HUES6 (cell line): Measurements from ENCODE around the gene PTTG1IP2.
"Not testable (repeated sequence)": the region's sequence is repeated elsewhere in the genome, so short reads cannot be mapped to it uniquely, and the experiment has no call there.

Experiments used
- H3K27ac ChIP-seq: 2 replicates; pipeline ENCODE4 v1.7.0; 2013; ENCODE audit warnings: low read depth, mild to moderate bottlenecking, low read length, inconsistent platforms
- H3K27me3 ChIP-seq: 2 replicates; pipeline ENCODE4 v1.6.1; 2013; ENCODE audit warnings: low read length; ENCODE audit not compliant: control insufficient read depth, insufficient read depth
- H3K36me3 ChIP-seq: 2 replicates; pipeline ENCODE4 v1.6.1; 2013; ENCODE audit warnings: low read length; ENCODE audit not compliant: control insufficient read depth, insufficient read depth
- H3K4me1 ChIP-seq: 2 replicates; pipeline ENCODE4 v1.6.1; 2013; ENCODE audit warnings: low read length; ENCODE audit not compliant: control insufficient read depth, insufficient read depth
- H3K4me3 ChIP-seq: 2 replicates; pipeline ENCODE4 v1.5.1; 2013; ENCODE audit warnings: low read depth, low read length
- H3K9ac ChIP-seq: one replicate; pipeline ENCODE4 v1.6.1; 2013; ENCODE audit warnings: mild to moderate bottlenecking, low read length
- H3K9me3 ChIP-seq: 2 replicates; pipeline ENCODE4 v1.6.1; 2013; ENCODE audit warnings: low read depth, low read length; ENCODE audit not compliant: control insufficient read depth, insufficient read depth

PTTG1IP2 gene

DNA sequence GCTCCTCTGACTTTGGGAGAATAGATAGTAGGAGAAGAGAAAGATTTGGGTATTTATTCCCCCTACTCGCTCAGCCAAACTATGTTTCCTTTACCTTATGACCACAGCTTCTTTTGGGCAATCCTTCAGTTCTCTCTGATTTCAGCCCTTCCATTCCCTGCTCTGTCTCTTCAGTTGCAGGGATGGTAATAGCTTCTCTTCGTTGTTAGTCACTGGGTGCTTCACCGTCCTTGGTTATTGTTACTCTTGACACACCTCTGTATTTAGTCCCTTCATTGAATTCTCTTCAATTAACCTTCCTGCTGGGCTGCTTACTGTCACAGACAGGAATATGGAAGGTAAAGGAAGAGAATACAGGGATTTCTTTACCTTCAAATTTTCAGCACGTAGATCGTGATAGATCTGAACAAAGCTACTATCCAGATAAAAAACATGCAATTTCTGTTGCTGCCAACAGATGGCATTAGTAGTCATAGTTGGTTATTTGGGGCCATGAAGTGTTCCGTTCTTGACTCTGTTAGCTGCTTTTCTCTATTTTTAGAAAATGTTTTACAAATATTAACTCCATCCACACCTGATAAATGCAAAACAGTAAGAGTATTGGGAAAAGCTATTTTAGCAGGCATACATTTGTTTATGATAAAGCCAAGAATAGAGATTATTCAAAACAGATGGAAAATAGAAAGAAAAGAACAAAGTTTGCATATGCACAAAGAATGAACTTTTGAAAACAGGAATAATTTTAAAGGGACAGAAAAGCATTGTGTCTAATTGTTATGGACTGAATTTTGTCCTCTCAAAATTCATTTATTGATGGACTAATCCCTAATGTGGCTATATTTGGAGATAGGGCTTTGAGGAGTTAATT, 14.0 kb upstream of the PTTG1IP2 start:
- Histone ChIP-seq H3K9me3 (no peaks in the 10 kb centered on the region), H3K27ac (no peak overlapping the region), H3K4me3 (peak overlapping the region; percentile 49), H3K36me3 (no peaks in the 10 kb centered on the region), H3K4me1 (0 out of 2 replicates have a peak, but pooled peaks cover 3% of the 10 kb centered on the region), H3K9ac (peak overlapping the region; percentile 67), H3K27me3 (no peaks in the 10 kb centered on the region)

- Histone ChIP-seq H3K4me3 (no peak overlapping the region), H3K4me1 (0 out of 2 replicates have a peak, but pooled peaks cover 3% of the 10 kb centered on the region), H3K27ac (no peak overlapping the region), H3K36me3 (no peaks in the 10 kb centered on the region), H3K9me3 (peaks cover 9% of the 10 kb centered on the region), H3K27me3 (no peaks in the 10 kb centered on the region), H3K9ac (no peak overlapping the region)
Measured at GRCh38 chr7:90458104-90458503, 11.3 kb upstream of the PTTG1IP2 start.

DNA sequence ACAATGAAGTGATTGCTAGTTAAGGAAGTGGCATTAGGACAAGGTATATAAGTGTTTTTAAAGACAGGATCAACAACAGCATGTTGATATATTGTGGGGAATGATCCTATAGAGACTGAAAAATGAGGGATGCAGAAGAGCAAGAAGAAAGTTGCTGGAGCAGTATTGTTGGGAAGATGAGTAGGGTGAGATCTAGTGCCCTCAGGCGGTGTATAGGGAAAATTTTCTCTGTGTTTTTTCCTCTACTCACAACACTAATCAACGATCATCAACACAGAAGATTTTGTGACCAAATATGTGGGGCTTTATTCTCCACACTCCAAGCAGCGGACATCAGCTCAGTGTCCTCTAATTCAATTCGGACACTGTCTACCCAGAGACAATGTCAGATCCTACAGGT, 9.6 kb upstream of the PTTG1IP2 start:
- Histone ChIP-seq H3K36me3 (no peaks in the 10 kb centered on the region), H3K4me3 (no peak overlapping the region), H3K9me3 (peaks cover 22% of the 10 kb centered on the region), H3K27ac (no peak overlapping the region), H3K27me3 (no peaks in the 10 kb centered on the region), H3K4me1 (0 out of 2 replicates have a peak, but pooled peaks cover 3% of the 10 kb centered on the region), H3K9ac (no peak overlapping the region)

DNA sequence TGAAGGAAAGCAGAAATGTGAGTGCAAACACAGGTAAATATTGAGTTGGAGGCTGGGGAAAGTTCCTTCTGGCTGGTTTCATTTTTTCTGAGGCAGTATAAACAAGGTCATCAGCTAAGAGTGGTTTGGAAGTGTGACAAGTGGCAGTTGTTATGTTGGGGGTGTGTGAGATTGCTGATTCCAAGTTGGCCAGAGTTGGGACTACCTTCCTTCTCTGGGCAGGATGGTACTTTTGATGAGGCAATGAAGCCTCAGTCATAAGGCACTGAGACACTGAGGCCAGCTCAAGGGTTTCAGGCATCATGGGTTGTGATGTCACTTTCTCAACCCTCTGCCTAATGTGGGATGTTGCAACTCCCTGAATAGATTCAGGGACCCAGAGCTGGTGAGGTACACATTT, 8.2 kb upstream of the PTTG1IP2 start:
- Histone ChIP-seq H3K36me3 (no peaks in the 10 kb centered on the region), H3K4me3 (no peak overlapping the region), H3K9me3 (peaks cover 31% of the 10 kb centered on the region), H3K9ac (no peak overlapping the region), H3K27me3 (no peaks in the 10 kb centered on the region), H3K4me1 (no peaks in the 10 kb centered on the region), H3K27ac (no peak overlapping the region)

DNA sequence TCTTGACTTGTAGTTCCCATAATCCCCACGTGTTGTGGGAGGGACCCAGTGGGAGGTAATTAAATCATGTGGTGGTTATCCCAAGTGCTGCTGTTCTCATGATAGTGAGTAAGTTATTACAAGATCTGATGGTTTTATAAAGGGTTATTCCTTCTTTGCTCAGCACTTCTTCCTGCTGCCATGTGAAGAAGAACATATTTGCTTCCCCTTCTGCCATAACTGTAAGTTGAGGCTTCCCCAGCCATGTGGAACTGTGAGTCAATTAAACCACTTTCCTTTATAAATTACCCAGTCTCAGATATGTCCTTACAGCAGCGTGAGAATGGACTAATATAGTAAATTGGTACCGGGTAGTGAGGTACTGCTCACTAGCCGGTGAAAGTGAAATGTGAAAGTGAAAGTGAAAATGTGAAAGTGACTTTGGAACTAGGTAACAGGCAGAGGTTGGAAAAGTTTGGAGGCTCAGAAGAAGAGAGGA, 6.2 kb upstream of the PTTG1IP2 start:
- peaks cover 31% of the 10 kb centered on the region for H3K9me3 ChIP-seq
- not testable (repeated sequence) for H3K36me3 ChIP-seq, H3K9ac ChIP-seq, H3K4me3 ChIP-seq, H3K27me3 ChIP-seq, H3K4me1 ChIP-seq, H3K27ac ChIP-seq

DNA sequence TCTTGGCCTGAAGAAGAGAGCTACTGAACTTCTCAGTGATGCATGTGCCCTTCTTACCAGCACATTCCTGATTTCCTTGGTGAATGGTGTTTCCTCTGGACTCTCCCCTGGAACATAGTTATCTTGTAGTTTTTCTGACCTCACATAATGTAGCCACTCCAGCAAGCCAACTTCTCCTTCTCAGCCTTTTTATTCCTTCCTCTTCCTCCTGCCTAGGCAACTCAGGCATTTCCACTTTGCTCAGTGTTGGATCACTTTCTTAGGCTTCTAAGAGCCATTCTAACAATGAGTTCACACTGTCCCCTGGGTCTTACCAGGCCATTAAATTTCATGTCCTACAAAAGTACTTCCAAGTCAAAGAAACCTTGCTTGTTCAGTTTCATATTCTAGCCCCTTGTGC, 3.6 kb upstream of the PTTG1IP2 start:
- Histone ChIP-seq H3K36me3 (no peaks in the 10 kb centered on the region), H3K9ac (no peak overlapping the region), H3K27ac (no peak overlapping the region), H3K9me3 (peaks cover 31% of the 10 kb centered on the region), H3K4me1 (no peaks in the 10 kb centered on the region), H3K4me3 (no peak overlapping the region), H3K27me3 (no peaks in the 10 kb centered on the region)

DNA sequence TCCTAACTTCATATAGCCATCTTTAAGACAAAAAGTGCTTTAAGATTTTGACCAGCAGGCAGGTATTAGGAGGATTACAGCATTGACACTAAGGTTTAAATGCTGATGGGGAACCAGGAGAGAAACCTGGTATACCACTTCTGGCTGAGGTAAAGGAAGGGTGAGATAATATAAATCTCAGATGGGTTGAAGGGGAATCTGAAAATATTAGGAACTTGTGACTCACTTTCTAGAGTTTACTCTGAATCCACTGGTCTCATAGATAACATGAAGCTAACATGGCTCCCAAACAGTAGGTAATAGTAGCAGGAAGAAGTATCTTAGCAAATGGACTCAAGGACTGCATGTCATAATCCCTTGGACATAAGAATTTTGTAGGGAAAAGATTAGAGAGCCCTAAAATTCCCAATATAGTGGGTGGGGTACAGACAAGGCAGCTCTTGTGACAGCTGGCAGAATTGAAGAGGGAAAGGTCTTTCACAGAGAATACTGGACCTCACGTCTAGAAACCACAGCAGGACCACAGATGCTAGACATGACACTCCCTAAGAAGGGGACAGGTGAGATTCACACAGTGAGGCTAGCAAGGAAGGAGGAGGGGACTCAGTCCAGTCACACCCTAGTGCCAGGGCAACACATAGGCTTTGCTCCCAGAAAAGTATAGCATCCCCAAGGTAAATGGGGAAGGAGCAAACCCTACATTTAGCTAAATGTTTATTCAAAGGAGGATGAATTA, 3.5 kb downstream of the PTTG1IP2 start:
- Histone ChIP-seq H3K4me1 (no peaks in the 10 kb centered on the region), H3K27me3 (no peaks in the 10 kb centered on the region), H3K36me3 (no peaks in the 10 kb centered on the region), H3K9ac (no peak overlapping the region), H3K9me3 (no peaks in the 10 kb centered on the region), H3K4me3 (no peak overlapping the region), H3K27ac (no peak overlapping the region)

GRCh38 chr7:90473814-90474213, 4.4 kb downstream of the PTTG1IP2 start:
- Histone ChIP-seq H3K27me3 (no peaks in the 10 kb centered on the region), H3K4me1 (no peaks in the 10 kb centered on the region), H3K36me3 (no peaks in the 10 kb centered on the region), H3K9ac (no peak overlapping the region), H3K27ac (no peak overlapping the region), H3K4me3 (no peak overlapping the region), H3K9me3 (no peaks in the 10 kb centered on the region)

- no peaks in the 10 kb centered on the region for H3K27me3 ChIP-seq
- H3K4me1 ChIP-seq: no peaks in the 10 kb centered on the region
- H3K9ac ChIP-seq: no peak overlapping the region
- H3K36me3 ChIP-seq: no peaks in the 10 kb centered on the region
- no peak overlapping the region for H3K27ac ChIP-seq
- H3K9me3 ChIP-seq: no peaks in the 10 kb centered on the region
- H3K4me3 ChIP-seq: no peak overlapping the region
Measured at GRCh38 chr7:90474284-90475210, 5.1 kb downstream of the PTTG1IP2 start.

DNA sequence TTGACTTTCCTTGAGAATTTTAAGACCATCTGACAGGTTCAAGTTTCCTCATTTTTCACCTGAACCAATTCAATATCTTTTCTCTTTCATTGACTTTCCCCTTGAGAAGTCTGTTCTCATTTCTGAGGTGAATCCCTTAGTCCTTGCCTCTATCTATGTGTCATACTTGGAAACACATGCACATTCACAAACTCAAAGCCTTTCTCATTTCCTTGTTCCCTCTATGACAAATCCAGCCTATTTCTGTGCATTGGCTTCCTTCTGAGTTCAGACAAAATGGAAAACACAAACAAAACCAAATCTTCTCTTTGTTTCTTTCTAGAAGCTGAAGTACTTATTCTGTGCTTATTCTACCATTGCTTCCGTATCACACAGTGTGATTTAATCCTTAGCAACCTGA, 13.8 kb downstream of the PTTG1IP2 start:
- Histone ChIP-seq H3K4me1 (no peaks in the 10 kb centered on the region), H3K9me3 (no peaks in the 10 kb centered on the region), H3K27ac (no peak overlapping the region), H3K36me3 (no peaks in the 10 kb centered on the region), H3K27me3 (no peaks in the 10 kb centered on the region), H3K4me3 (no peak overlapping the region), H3K9ac (no peak overlapping the region)
